Breast epithelium (tissue), 3 donors: ENCODE results near the gene CLN6.

Experiments used
- POLR2A ChIP-seq: fragments of 450-650 bp; IDR thresholded peaks from one replicate; pipeline ENCODE4 v1.6.1; 2016; ENCODE audit warnings: antibody characterized with exemption, mild to moderate bottlenecking, moderate library complexity
- POLR2AphosphoS5 ChIP-seq, 3 donors: sonication (generic); formaldehyde crosslinking; IDR thresholded peaks; one replicate each; pipeline ENCODE4 v1.6.1; 2017; ENCODE audit warnings: antibody characterized with exemption in 3 of 3
- TF ChIP-seq, protein P1 (sequence below), 3 donors: fragments of 450-650 bp; IDR thresholded peaks; one replicate each; pipeline ENCODE4 v1.5.1; 2016 to 2017; ENCODE audit warnings: antibody characterized with exemption in 3 of 3, mild to moderate bottlenecking in 3 of 3, moderate library complexity in 3 of 3

GRCh38 chr15:68192804-68193486 is 36.6 kb downstream of the CLN6 start:
- TF ChIP-seq, protein P1, sequence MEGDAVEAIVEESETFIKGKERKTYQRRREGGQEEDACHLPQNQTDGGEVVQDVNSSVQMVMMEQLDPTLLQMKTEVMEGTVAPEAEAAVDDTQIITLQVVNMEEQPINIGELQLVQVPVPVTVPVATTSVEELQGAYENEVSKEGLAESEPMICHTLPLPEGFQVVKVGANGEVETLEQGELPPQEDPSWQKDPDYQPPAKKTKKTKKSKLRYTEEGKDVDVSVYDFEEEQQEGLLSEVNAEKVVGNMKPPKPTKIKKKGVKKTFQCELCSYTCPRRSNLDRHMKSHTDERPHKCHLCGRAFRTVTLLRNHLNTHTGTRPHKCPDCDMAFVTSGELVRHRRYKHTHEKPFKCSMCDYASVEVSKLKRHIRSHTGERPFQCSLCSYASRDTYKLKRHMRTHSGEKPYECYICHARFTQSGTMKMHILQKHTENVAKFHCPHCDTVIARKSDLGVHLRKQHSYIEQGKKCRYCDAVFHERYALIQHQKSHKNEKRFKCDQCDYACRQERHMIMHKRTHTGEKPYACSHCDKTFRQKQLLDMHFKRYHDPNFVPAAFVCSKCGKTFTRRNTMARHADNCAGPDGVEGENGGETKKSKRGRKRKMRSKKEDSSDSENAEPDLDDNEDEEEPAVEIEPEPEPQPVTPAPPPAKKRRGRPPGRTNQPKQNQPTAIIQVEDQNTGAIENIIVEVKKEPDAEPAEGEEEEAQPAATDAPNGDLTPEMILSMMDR (IDR thresholded peaks at IDR 0.05), result no peak
- TF ChIP-seq POLR2A (no peak), POLR2AphosphoS5 (IDR thresholded peaks at IDR 0.05) (no peak)
